ENCODE measurements around the gene RAB1B. TPM values are rescaled to one million over a fixed set of nuclear protein-coding genes. Genes with fewer than 3 reads are reported as not detected.

The RAB1B gene
- total RNA-seq, 2 donors from 2014 or later, result 122 to 126 TPM

GRCh38 chr11:66315498-66315885 is 47.1 kb downstream of the RAB1B start:
- WGBS, 2 experiments (ENCODE audit: insufficient coverage in 1 of 2, insufficient read length in 1 of 2), result 95% methylated on average over 10 to 14 of the region's 14 CpGs
- H3K27ac Mint-ChIP-seq, result no peak overlapping the region
- no peak overlapping the region for H3K4me3 ChIP-seq (ENCODE audit: low read length)
- H3K9ac ChIP-seq (ENCODE audit: extremely low read depth, low read length, poor library complexity, severe bottlenecking), result no peak overlapping the region
- peaks cover 3% of the 10 kb centered on the region for H3K4me1 ChIP-seq (ENCODE audit: control insufficient read depth, insufficient read depth, low read length)
- peaks cover 19% of the 10 kb centered on the region for H3K9me3 Mint-ChIP-seq
- no peak overlapping the region for H3K27ac ChIP-seq (ENCODE audit: low read depth, low read length)
- no peak for TF ChIP-seq CTCF (conservative IDR thresholded peaks at IDR 0.05)
- H3K36me3 ChIP-seq (ENCODE audit: control insufficient read depth, insufficient read depth, low read length), result no peaks in the 10 kb centered on the region
- no peak for DNase-seq
- no peaks in the 10 kb centered on the region for H3K27me3 ChIP-seq (ENCODE audit: control insufficient read depth, insufficient read depth, low read length, poor library complexity, severe bottlenecking)
- H3K4me3 Mint-ChIP-seq, result no peak overlapping the region
- H3K9me3 ChIP-seq (ENCODE audit: control insufficient read depth, low read length), result no peaks in the 10 kb centered on the region
- peaks cover 9% of the 10 kb centered on the region for H3K4me1 Mint-ChIP-seq
- peaks cover 25% of the 10 kb centered on the region for H3K27me3 Mint-ChIP-seq (ENCODE audit: insufficient read depth)
- no peaks in the 10 kb centered on the region for H3K36me3 Mint-ChIP-seq (ENCODE audit: low read depth)

- Mint-ChIP-seq H3K4me3 (no peak overlapping the region), H3K27ac (no peak overlapping the region), H3K36me3 (ENCODE audit: low read depth) (no peaks in the 10 kb centered on the region), H3K9me3 (peaks cover 19% of the 10 kb centered on the region), H3K27me3 (ENCODE audit: insufficient read depth) (peaks cover 24% of the 10 kb centered on the region), H3K4me1 (peaks cover 9% of the 10 kb centered on the region)
- Histone ChIP-seq H3K9ac (ENCODE audit: extremely low read depth, low read length, poor library complexity, severe bottlenecking) (no peak overlapping the region), H3K36me3 (ENCODE audit: control insufficient read depth, insufficient read depth, low read length) (no peaks in the 10 kb centered on the region), H3K9me3 (ENCODE audit: control insufficient read depth, low read length) (no peaks in the 10 kb centered on the region), H3K4me3 (ENCODE audit: low read length) (no peak overlapping the region), H3K27ac (ENCODE audit: low read depth, low read length) (no peak overlapping the region), H3K27me3 (ENCODE audit: control insufficient read depth, insufficient read depth, low read length, poor library complexity, severe bottlenecking) (no peaks in the 10 kb centered on the region), H3K4me1 (ENCODE audit: control insufficient read depth, insufficient read depth, low read length) (peaks cover 3% of the 10 kb centered on the region)
- no peak for DNase-seq
- WGBS, 2 experiments (ENCODE audit: insufficient coverage in 1 of 2, insufficient read length in 1 of 2), result 91 to 93% methylated on average over 28 to 52 of the region's 52 CpGs
- TF ChIP-seq CTCF (conservative IDR thresholded peaks at IDR 0.05), result no peak
Observed at GRCh38 chr11:66315921-66316811, 47.7 kb downstream of the RAB1B start.

- peaks cover 9% of the 10 kb centered on the region for H3K4me1 Mint-ChIP-seq
Observed at GRCh38 chr11:66316849-66317251, 48.4 kb downstream of the RAB1B start, which contains the start of gene CD248. Gene CD248 (minus strand): TSS chr11:66317044. CDS start chr11:66317027, 17 bp downstream.

More at GRCh38 chr11:66316849-66317251, 48.4 kb downstream of the RAB1B start, which contains the start of gene CD248:
- H3K27ac Mint-ChIP-seq, result no peak within 1 kb of the TSS
- peaks cover 19% of the 10 kb centered on the region for H3K9me3 Mint-ChIP-seq
- H3K27ac ChIP-seq (ENCODE audit: low read depth, low read length), result peak within 1 kb of the TSS; percentile 55
- no peaks in the 10 kb centered on the region for H3K9me3 ChIP-seq (ENCODE audit: control insufficient read depth, low read length)
- WGBS, 2 experiments (ENCODE audit: insufficient coverage in 1 of 2, insufficient read length in 1 of 2), result 46% methylated on average over 27 of the region's 29 CpGs; no CpG with 5 or more reads in 1 of the 2 experiments
- no peaks in the 10 kb centered on the region for H3K36me3 Mint-ChIP-seq (ENCODE audit: low read depth)
- H3K9ac ChIP-seq (ENCODE audit: extremely low read depth, low read length, poor library complexity, severe bottlenecking), result no peak within 1 kb of the TSS
- no peak for TF ChIP-seq CTCF (conservative IDR thresholded peaks at IDR 0.05)
- H3K36me3 ChIP-seq (ENCODE audit: control insufficient read depth, insufficient read depth, low read length), result no peaks in the 10 kb centered on the region
- peaks cover 24% of the 10 kb centered on the region for H3K27me3 Mint-ChIP-seq (ENCODE audit: insufficient read depth)
- H3K4me1 ChIP-seq (ENCODE audit: control insufficient read depth, insufficient read depth, low read length), result no peaks in the 10 kb centered on the region
- H3K4me3 Mint-ChIP-seq, result peak within 1 kb of the TSS; percentile 27
- no peaks in the 10 kb centered on the region for H3K27me3 ChIP-seq (ENCODE audit: control insufficient read depth, insufficient read depth, low read length, poor library complexity, severe bottlenecking)
- DNase-seq, result peak; percentile 81
- H3K4me3 ChIP-seq (ENCODE audit: low read length), result no peak within 1 kb of the TSS
